ENCODE data around the gene KHNYN. TPM values are rescaled to one million over a fixed set of nuclear protein-coding genes. Genes with fewer than 3 reads are reported as not detected.
A peak's percentile ranks its signal among the peaks of the same experiment; 100 is the strongest.

KHNYN gene
- total RNA-seq, 1 experiment from 2014 or later, result 24.8 TPM

GRCh38 chr14:24425704-24426103, 4.0 kb upstream of the KHNYN start:
- Histone ChIP-seq H3K27me3 (ENCODE audit: control insufficient read depth, insufficient read depth, low read length) (peaks cover 14% of the 10 kb centered on the region), H3K36me3 (replicated peaks; ENCODE audit: control insufficient read depth, insufficient read depth, low read length) (no peaks in the 10 kb centered on the region), H3K4me3 (ENCODE audit: insufficient read depth, low read depth, low read length) (no peak overlapping the region)
- no peak for DNase-seq

- Histone ChIP-seq H3K27me3 (ENCODE audit: control insufficient read depth, insufficient read depth, low read length) (peaks cover 14% of the 10 kb centered on the region), H3K36me3 (replicated peaks; ENCODE audit: control insufficient read depth, insufficient read depth, low read length) (no peaks in the 10 kb centered on the region), H3K4me3 (ENCODE audit: insufficient read depth, low read depth, low read length) (no peak overlapping the region)
- DNase-seq, result no peak
Measured at GRCh38 chr14:24426150-24426911, 3.4 kb upstream of the KHNYN start.

GRCh38 chr14:24426912-24427536, 2.7 kb upstream of the KHNYN start:
- DNase-seq, result peak; percentile 86
- no peak overlapping the region for H3K4me3 ChIP-seq (ENCODE audit: insufficient read depth, low read depth, low read length)
- H3K27me3 ChIP-seq (ENCODE audit: control insufficient read depth, insufficient read depth, low read length), result peaks cover 14% of the 10 kb centered on the region
- no peaks in the 10 kb centered on the region; the same call in 1 of the 2 replicates for H3K36me3 ChIP-seq (replicated peaks; ENCODE audit: control insufficient read depth, insufficient read depth, low read length)

- Histone ChIP-seq H3K4me3 (ENCODE audit: insufficient read depth, low read depth, low read length) (no peak overlapping the region), H3K27me3 (ENCODE audit: control insufficient read depth, insufficient read depth, low read length) (peaks cover 13% of the 10 kb centered on the region), H3K36me3 (replicated peaks; ENCODE audit: control insufficient read depth, insufficient read depth, low read length) (no peaks in the 10 kb centered on the region; the same call in none of the 2 replicates)
- peak; percentile 39 for DNase-seq
Measured at GRCh38 chr14:24427537-24428508, 1.9 kb upstream of the KHNYN start.

- H3K36me3 ChIP-seq (replicated peaks; ENCODE audit: control insufficient read depth, insufficient read depth, low read length), result peaks cover 1% of the 10 kb centered on the region
- H3K4me3 ChIP-seq (ENCODE audit: insufficient read depth, low read depth, low read length), result no peak overlapping the region; the same call in 1 of the 2 replicates
- peak; percentile 68 for DNase-seq
- H3K27me3 ChIP-seq (ENCODE audit: control insufficient read depth, insufficient read depth, low read length), result peaks cover 13% of the 10 kb centered on the region
Measured at GRCh38 chr14:24428628-24429394, 943 bp upstream of the KHNYN start.

GRCh38 chr14:24430143-24430681, 458 bp downstream of the KHNYN start:
- DNase-seq, result peak; percentile 96
- Histone ChIP-seq H3K27me3 (ENCODE audit: control insufficient read depth, insufficient read depth, low read length) (peaks cover 13% of the 10 kb centered on the region), H3K36me3 (replicated peaks; ENCODE audit: control insufficient read depth, insufficient read depth, low read length) (peaks cover 1% of the 10 kb centered on the region), H3K4me3 (ENCODE audit: insufficient read depth, low read depth, low read length) (peak overlapping the region; percentile 72)

GRCh38 chr14:24430682-24431568, 1.2 kb downstream of the KHNYN start:
- H3K27me3 ChIP-seq (ENCODE audit: control insufficient read depth, insufficient read depth, low read length), result peaks cover 13% of the 10 kb centered on the region
- H3K4me3 ChIP-seq (ENCODE audit: insufficient read depth, low read depth, low read length), result peak overlapping the region; percentile 72
- H3K36me3 ChIP-seq (replicated peaks; ENCODE audit: control insufficient read depth, insufficient read depth, low read length), result peaks cover 1% of the 10 kb centered on the region
- DNase-seq, result peak; percentile 78

- Histone ChIP-seq H3K27me3 (ENCODE audit: control insufficient read depth, insufficient read depth, low read length) (peaks cover 13% of the 10 kb centered on the region), H3K4me3 (ENCODE audit: insufficient read depth, low read depth, low read length) (no peak overlapping the region)
Measured at GRCh38 chr14:24431569-24432258, 2.0 kb downstream of the KHNYN start.

GRCh38 chr14:24432259-24433131, 2.7 kb downstream of the KHNYN start:
- peaks cover 13% of the 10 kb centered on the region for H3K27me3 ChIP-seq (ENCODE audit: control insufficient read depth, insufficient read depth, low read length)
- H3K36me3 ChIP-seq (replicated peaks; ENCODE audit: control insufficient read depth, insufficient read depth, low read length), result peaks cover 4% of the 10 kb centered on the region
- no peak overlapping the region for H3K4me3 ChIP-seq (ENCODE audit: insufficient read depth, low read depth, low read length)
- no peak for DNase-seq

More at GRCh38 chr14:24431569-24432258, 2.0 kb downstream of the KHNYN start:
- peaks cover 1% of the 10 kb centered on the region for H3K36me3 ChIP-seq (replicated peaks; ENCODE audit: control insufficient read depth, insufficient read depth, low read length)
- peak; percentile 97 for DNase-seq

- H3K36me3 ChIP-seq (replicated peaks; ENCODE audit: control insufficient read depth, insufficient read depth, low read length), result peaks cover 10% of the 10 kb centered on the region
- H3K27me3 ChIP-seq (ENCODE audit: control insufficient read depth, insufficient read depth, low read length), result peaks cover 5% of the 10 kb centered on the region; the same call in 1 of the 2 replicates
- H3K4me3 ChIP-seq (ENCODE audit: insufficient read depth, low read depth, low read length), result no peak overlapping the region
- DNase-seq, result no peak
Measured at GRCh38 chr14:24434036-24434435, 4.3 kb downstream of the KHNYN start.

- H3K36me3 ChIP-seq (replicated peaks; ENCODE audit: control insufficient read depth, insufficient read depth, low read length), result peaks cover 13% of the 10 kb centered on the region
- peaks cover 3% of the 10 kb centered on the region; the same call in 1 of the 2 replicates for H3K27me3 ChIP-seq (ENCODE audit: control insufficient read depth, insufficient read depth, low read length)
- no peak for DNase-seq
- no peak overlapping the region for H3K4me3 ChIP-seq (ENCODE audit: insufficient read depth, low read depth, low read length)
Measured at GRCh38 chr14:24434676-24435075, 4.9 kb downstream of the KHNYN start.

Data from H7 (cell line).